ENCODE results near the gene PIP5K1B.

Gene PIP5K1B

GRCh38 chr9:68859347-68859746 is 154.3 kb downstream of the PIP5K1B start:
- DNase-seq (ENCODE audit: low read depth): no peak

DNA sequence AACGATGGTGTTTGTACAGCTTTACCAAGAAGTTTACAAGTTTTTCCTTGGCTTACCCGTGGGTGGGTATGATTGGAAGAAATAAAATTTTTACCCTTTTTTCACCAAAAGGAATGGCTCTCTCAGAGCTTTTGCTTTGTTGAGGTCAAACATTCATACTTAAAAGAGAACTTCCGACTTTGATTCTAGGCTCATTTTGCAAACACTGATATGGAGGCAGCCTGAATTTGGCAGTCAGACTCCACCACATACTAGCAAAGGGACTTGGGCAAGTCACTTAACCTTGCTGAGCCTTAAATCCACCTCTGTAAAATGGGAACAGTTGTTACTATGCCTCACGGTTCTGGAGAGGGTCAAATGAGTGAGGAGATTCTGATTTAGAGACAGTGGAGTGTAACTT is 155.4 kb downstream of the PIP5K1B start:
- no peak for DNase-seq (ENCODE audit: low read depth)

GRCh38 chr9:68861436-68861835 is 156.4 kb downstream of the PIP5K1B start:
- DNase-seq (ENCODE audit: low read depth): no peak

DNA sequence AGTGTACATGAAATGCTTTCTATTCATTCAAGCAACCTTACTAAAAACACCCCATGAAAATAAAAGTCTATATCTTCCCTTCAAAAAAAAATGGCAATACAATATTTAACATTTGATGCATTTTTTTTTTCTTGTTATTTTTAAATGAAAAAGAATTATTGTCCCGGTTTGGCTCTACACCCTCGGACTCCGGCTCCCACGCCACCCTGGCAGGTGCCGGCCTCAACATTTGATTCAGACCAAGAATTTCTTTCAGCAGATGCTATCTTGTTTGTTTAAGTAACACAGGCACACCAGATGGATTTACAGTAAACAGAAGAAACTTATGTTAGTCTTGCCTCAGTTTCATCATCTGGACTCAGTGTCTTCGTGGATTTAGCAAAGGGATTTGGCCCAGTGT is 162.0 kb downstream of the PIP5K1B start:
- DNase-seq (ENCODE audit: low read depth): no peak

DNA sequence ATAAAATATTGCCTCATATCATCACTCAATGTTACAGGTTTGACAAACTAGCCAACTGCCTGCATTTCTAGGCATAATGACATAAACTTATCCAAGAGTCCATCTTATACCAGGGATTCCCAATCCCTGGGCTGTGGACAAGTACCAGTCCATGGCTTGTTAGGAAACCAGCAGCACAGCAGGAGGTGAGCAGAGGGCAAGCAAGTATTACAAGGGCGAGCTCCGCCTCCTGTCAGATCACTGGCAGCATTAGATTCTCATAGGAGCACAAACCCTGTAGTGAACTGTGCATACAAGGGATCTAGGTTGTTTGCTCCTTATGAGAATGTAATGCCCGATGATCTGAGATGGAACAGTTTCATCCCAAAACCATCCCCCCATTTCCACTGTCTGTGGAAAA is 164.0 kb downstream of the PIP5K1B start:
- no peak for DNase-seq (ENCODE audit: low read depth)

- no peak for DNase-seq (ENCODE audit: low read depth)
Observed at GRCh38 chr9:68870086-68870485, 165.0 kb downstream of the PIP5K1B start.

- DNase-seq (ENCODE audit: low read depth): no peak
Observed at GRCh38 chr9:68871236-68871635, 166.2 kb downstream of the PIP5K1B start.

GRCh38 chr9:68872026-68872501 is 167.0 kb downstream of the PIP5K1B start:
- DNase-seq (ENCODE audit: low read depth): no peak

DNA sequence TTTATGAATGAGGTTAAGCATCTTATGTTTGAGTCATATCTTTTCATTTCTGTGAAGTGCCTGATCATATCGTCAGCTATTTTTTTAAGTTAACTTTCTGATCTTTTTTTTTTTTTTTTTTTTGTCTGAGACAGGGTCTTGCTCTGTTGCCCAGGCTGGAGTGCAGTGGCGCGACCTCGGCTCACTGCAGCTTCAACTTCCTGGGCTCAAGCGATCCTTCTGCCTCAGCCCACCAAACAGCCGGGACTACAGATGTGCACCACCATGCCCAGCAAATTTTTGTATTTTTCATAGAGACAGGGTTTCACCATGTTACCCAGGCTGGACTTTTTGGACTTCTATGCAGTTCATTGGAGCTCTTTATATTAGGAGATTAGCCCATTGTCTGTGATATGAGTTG is 168.1 kb downstream of the PIP5K1B start:
- no peak for DNase-seq (ENCODE audit: low read depth)

DNA sequence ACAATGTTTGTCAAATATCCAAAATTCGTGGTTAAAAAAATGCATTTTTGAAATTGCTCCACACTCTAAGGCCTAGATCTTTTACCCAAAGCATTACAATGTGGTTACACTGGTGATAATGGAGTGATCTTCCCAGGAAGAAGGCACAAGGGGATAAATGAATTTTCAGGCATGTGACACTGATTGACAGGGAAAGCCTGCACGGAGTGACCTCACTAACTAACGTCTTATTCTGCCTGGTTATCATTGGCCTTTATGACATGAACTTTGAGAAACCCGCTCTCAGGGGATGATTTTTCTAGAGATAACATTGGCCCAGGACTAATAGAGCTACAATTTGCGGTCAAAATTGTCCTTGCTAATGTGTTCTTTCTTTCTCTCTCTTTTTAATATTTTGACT is 171.2 kb downstream of the PIP5K1B start:
- no peak for DNase-seq (ENCODE audit: low read depth)

- no peak for DNase-seq (ENCODE audit: low read depth)
Observed at GRCh38 chr9:68876681-68877080, 171.6 kb downstream of the PIP5K1B start.

GRCh38 chr9:68877219-68877618 is 172.2 kb downstream of the PIP5K1B start:
- no peak for DNase-seq (ENCODE audit: low read depth)

DNA sequence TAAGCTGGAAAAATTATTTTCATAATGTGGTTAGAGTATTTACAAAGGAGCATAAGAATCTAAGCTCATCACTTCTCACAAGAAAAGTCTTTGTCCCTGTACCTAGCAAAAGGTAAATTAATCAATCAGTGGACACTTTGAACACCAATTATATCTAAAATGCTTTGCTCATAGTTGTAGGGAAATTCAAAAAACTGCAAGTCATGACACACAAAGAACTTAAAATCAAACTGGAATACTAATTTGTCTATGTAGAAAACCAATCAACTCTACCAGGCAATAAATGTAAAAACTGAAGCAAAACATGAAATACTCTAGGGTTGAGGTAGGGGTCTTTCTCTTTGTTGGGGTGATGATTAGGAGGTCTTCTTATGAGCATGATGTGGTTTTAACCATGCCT is 173.4 kb downstream of the PIP5K1B start:
- DNase-seq (ENCODE audit: low read depth): no peak

DNA sequence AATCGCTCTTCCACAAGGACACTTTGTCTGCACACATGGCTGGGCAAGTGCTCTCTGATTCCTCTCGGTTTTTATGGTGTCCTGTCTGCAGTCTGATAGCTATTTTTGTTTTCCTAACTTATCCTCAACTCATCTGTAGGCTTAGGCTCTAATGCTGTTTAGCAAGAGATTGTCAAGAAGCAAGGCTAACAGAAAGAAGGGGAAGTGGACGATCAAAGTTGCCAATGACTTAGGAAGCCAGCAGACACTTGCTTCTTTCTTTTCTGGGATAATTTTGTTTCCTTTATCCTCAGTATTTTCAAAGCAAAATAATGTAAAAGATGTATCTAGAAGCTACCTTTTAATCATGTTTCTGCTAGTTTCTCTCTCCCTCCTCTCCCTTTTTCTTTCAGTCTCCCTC is 178.2 kb downstream of the PIP5K1B start:
- DNase-seq (ENCODE audit: low read depth): no peak

GRCh38 chr9:68887232-68887631 is 182.2 kb downstream of the PIP5K1B start:
- DNase-seq (ENCODE audit: low read depth): no peak

DNA sequence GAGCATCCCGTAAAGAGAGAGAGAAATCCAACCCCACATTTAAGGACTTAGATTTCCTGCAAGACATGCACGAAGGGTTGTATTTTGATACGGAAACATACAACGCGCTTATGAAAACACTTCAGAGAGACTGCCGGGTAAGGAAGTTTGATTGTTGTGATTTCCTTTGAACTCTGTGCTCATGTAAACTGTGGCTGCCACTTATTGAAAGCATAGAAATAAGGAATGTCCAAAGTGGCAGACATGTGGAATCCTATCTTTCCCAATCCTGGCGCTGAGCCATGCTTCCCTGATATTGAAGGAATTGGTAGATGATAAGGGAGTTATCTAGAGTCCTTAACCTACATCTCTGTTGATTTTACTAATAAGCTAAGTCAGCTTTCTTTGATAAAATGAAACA is 189.5 kb downstream of the PIP5K1B start:
- DNase-seq (ENCODE audit: low read depth): no peak

DNA sequence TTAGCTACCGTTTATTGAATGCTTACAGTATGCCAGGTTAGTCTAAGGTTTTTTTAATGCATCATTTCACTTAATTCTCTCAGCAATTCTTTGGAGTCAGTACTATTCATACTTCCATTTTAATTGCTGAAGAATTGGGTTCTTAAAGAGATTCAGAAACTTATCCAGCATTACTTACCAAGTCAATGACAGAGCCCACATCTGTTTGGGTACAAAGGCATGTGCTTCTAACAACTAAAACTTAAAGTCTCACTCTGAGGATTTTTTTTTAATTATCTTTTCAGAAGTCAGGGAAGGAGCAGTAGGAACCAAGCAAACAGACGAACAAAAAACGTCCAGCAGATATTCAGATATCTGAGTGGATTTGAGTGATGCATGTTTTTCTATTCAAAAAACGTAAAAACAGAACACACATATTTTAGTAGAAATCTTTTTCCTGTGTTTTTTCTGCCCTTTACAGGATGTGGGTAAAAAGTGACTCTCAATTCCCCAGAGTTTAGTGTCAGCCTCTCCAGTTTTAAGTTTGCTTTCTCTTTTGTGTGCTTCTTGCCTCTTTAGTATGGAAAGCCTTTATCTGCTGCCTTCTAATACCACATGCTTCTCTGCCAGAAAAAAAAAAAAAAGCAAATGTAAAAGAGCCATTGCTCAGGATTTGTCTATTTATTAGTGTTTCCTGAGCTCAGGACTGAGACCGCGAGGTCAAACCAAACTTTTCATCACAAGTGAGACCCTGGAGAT is 190.9 kb downstream of the PIP5K1B start:
- DNase-seq (ENCODE audit: low read depth): no peak

DNA sequence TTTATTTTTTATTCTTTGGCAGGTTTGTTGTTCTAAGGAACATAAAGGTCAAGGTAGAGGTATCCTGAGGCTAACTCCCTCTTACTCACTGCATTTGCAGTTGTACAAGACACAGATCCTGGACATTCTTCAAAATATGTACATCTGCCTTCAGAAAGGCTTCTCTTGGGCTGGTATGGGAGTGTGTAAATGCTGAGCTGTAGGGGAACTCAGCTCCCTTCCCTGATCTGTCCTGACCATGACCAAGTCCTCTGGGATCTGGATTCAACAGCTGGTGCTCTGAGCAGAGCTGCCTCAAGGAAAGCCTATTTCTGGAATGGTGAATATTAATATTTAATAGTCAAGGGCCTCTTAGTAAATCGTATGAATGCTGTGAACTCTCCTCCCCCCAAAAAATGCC is 191.4 kb downstream of the PIP5K1B start:
- DNase-seq (ENCODE audit: low read depth): no peak

DNA sequence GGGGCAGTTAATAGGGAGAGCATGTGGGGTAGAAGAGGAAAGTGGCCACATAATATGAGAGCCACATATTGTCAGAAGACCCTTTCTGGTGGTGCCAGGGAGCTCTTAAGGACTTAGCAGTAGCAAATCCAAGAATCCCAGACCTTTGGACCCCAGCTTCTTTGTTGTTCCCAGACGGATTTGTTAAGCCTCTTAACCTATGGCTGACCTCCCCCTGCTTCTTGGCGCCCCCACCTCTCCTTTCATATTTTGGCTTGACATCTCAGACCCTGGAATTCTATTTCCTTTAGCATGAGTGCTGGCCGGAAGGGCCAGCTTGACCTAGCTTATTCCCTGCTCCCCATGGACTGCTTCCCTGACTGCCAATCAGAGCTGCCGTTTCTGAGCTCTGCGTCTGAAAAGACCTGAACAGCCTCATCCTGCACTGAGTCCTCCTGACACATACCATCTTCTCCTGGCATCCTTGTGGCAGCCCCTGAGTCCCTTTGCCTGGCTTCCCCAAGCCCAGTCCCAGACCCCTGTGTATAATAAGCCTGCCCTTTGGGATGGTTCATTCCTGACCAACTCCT is 192.6 kb downstream of the PIP5K1B start:
- no peak for DNase-seq (ENCODE audit: low read depth)

GRCh38 chr9:68898781-68899439 is 193.9 kb downstream of the PIP5K1B start:
- no peak for DNase-seq (ENCODE audit: low read depth)

GRCh38 chr9:68904454-68904853 is 199.4 kb downstream of the PIP5K1B start:
- DNase-seq (ENCODE audit: low read depth): no peak

- DNase-seq (ENCODE audit: low read depth): no peak
Observed at GRCh38 chr9:68905129-68905528, 200.1 kb downstream of the PIP5K1B start.

DNA sequence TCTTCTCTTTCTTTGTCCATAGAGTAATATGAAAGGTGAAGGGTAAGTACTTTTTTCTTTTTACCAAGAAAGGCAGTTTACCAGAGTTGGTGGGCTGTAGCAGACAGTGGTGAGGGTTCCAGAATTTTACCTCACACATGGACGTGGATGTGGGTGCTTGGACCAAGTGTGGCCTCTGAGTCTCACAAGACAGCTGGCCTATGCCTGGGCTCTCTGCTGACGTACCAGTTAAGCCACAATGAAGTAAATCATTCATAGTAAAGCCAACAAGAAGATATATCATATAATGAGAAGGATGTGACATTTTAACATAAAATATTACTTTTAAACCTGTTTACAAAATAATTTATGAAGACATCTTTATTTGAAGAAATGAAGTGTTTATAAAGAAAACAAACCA is 202.9 kb downstream of the PIP5K1B start:
- DNase-seq (ENCODE audit: low read depth): no peak

Data from EH (cell line).